ENCODE data around the gene ARHGEF37. TPM values are rescaled to one million over a fixed set of nuclear protein-coding genes. Genes with fewer than 3 reads are reported as not detected.
"Not testable (repeated sequence)": the region's sequence is repeated elsewhere in the genome, so short reads cannot be mapped to it uniquely, and the experiment has no call there.

ARHGEF37 gene
- total RNA-seq, 1 experiment from 2014 or later, result 0.64 TPM

- intact Hi-C loops (cut with micrococcal nuclease; ENCODE audit: unreplicated experiment), result loop anchor here (5.0 to 10.0 kb wide), 3 partner anchors 71 to 831 kb away; no protein-coding TSS in a partner anchor
- POLR2A ChIA-PET (ENCODE audit: low non-redundant PET), result interaction anchor here (0.5 kb wide), 1 partner anchor 160 kb away, joined by 17 read pairs; no protein-coding TSS in a partner anchor
- H3K36me3 ChIP-seq (ENCODE audit: insufficient read depth, low read length, poor library complexity, severe bottlenecking), result no peaks in the 10 kb centered on the region
- H3K27me3 ChIP-seq (replicated peaks; ENCODE audit: insufficient read depth, low read depth, low read length, poor library complexity), result no peaks in the 10 kb centered on the region
- H3K9me3 ChIP-seq (ENCODE audit: low read depth, low read length, poor library complexity, severe bottlenecking), result no peaks in the 10 kb centered on the region
- peaks cover 31% of the 10 kb centered on the region for H3K4me1 ChIP-seq (ENCODE audit: insufficient read depth, low read length, poor library complexity, severe bottlenecking)
- H3K27ac ChIP-seq (ENCODE audit: low read depth, low read length, poor library complexity, severe bottlenecking), result peak overlapping the region; percentile 57
- no peak for TF ChIP-seq EZH2 (IDR thresholded peaks at IDR 0.05; ENCODE audit: borderline replicate concordance, low read depth, low read length, poor library complexity, severe bottlenecking)
- TF ChIP-seq, protein P1, sequence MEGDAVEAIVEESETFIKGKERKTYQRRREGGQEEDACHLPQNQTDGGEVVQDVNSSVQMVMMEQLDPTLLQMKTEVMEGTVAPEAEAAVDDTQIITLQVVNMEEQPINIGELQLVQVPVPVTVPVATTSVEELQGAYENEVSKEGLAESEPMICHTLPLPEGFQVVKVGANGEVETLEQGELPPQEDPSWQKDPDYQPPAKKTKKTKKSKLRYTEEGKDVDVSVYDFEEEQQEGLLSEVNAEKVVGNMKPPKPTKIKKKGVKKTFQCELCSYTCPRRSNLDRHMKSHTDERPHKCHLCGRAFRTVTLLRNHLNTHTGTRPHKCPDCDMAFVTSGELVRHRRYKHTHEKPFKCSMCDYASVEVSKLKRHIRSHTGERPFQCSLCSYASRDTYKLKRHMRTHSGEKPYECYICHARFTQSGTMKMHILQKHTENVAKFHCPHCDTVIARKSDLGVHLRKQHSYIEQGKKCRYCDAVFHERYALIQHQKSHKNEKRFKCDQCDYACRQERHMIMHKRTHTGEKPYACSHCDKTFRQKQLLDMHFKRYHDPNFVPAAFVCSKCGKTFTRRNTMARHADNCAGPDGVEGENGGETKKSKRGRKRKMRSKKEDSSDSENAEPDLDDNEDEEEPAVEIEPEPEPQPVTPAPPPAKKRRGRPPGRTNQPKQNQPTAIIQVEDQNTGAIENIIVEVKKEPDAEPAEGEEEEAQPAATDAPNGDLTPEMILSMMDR (conservative IDR thresholded peaks at IDR 0.05; ENCODE audit: low read depth, low read length), result no peak
- no peak for DNase-seq (ENCODE audit: low spot score)
- H3K4me3 ChIP-seq (ENCODE audit: low read depth, low read length, poor library complexity, severe bottlenecking), result no peak overlapping the region
- BruUV-seq (replicated peaks), result no TSS peak
- CTCF ChIA-PET, result interaction anchor here (0.7 kb wide), 1 partner anchor 17 kb away, joined by 11 read pairs; no protein-coding TSS in a partner anchor
These were observed 17.8 kb upstream of the ARHGEF37 start for GRCh38 chr5:149563466-149563865.

GRCh38 chr5:149564542-149565140 lies 16.7 kb upstream of the ARHGEF37 start:
- H3K27ac ChIP-seq (ENCODE audit: low read depth, low read length, poor library complexity, severe bottlenecking); H3K4me3 ChIP-seq (ENCODE audit: low read depth, low read length, poor library complexity, severe bottlenecking); H3K27me3 ChIP-seq (replicated peaks; ENCODE audit: insufficient read depth, low read depth, low read length, poor library complexity); H3K9me3 ChIP-seq (ENCODE audit: low read depth, low read length, poor library complexity, severe bottlenecking); BruUV-seq (replicated peaks); H3K36me3 ChIP-seq (ENCODE audit: insufficient read depth, low read length, poor library complexity, severe bottlenecking); POLR2A ChIA-PET (ENCODE audit: low non-redundant PET): not testable (repeated sequence)
- TF ChIP-seq, protein P1 (conservative IDR thresholded peaks at IDR 0.05; ENCODE audit: low read depth, low read length), result peak; percentile 67
- peak; percentile 90 for DNase-seq (ENCODE audit: low spot score)
- intact Hi-C loops (cut with micrococcal nuclease; ENCODE audit: unreplicated experiment), result loop anchor here (1.0 to 10.0 kb wide), 5 partner anchors 72 to 832 kb away; no protein-coding TSS in a partner anchor
- CTCF ChIA-PET, result interaction anchor here (0.6 to 1.3 kb wide), 4 partner anchors 131 to 198 kb away, joined by 3 to 6 read pairs (median 4); no protein-coding TSS in a partner anchor
- H3K4me1 ChIP-seq (ENCODE audit: insufficient read depth, low read length, poor library complexity, severe bottlenecking), result peaks cover 31% of the 10 kb centered on the region

GRCh38 chr5:149567226-149567625 lies 14.1 kb upstream of the ARHGEF37 start:
- TF ChIP-seq EZH2 (IDR thresholded peaks at IDR 0.05; ENCODE audit: borderline replicate concordance, low read depth, low read length, poor library complexity, severe bottlenecking), result no peak
- TF ChIP-seq, protein P1 (conservative IDR thresholded peaks at IDR 0.05; ENCODE audit: low read depth, low read length), result no peak
- H3K4me1 ChIP-seq (ENCODE audit: insufficient read depth, low read length, poor library complexity, severe bottlenecking), result peaks cover 8% of the 10 kb centered on the region
- H3K36me3 ChIP-seq (ENCODE audit: insufficient read depth, low read length, poor library complexity, severe bottlenecking), result no peaks in the 10 kb centered on the region
- H3K27ac ChIP-seq (ENCODE audit: low read depth, low read length, poor library complexity, severe bottlenecking), result no peak overlapping the region
- intact Hi-C loops (cut with micrococcal nuclease; ENCODE audit: unreplicated experiment), result loop anchor here (10.0 kb wide), 1 partner anchor 252 kb away; no protein-coding TSS in a partner anchor
- BruUV-seq (replicated peaks), result no TSS peak
- no peaks in the 10 kb centered on the region for H3K27me3 ChIP-seq (replicated peaks; ENCODE audit: insufficient read depth, low read depth, low read length, poor library complexity)
- CTCF ChIA-PET, result interaction anchor here (0.5 kb wide), 1 partner anchor 24 kb away, joined by 6 read pairs; no protein-coding TSS in a partner anchor
- H3K9me3 ChIP-seq (ENCODE audit: low read depth, low read length, poor library complexity, severe bottlenecking), result no peaks in the 10 kb centered on the region
- POLR2A ChIA-PET (ENCODE audit: low non-redundant PET), result no interaction called here
- no peak overlapping the region for H3K4me3 ChIP-seq (ENCODE audit: low read depth, low read length, poor library complexity, severe bottlenecking)
- DNase-seq (ENCODE audit: low spot score), result no peak

Data from A673 (cell line).